Endothelial cell of umbilical vein (primary cell): Measurements from ENCODE around the gene NDUFA13.

Experiments used
- EZH2 ChIP-seq: IDR thresholded peaks from 2 replicates; pipeline ENCODE4 v1.6.1; 2012; ENCODE audit warnings: borderline replicate concordance, low read depth, mild to moderate bottlenecking, moderate library complexity, low read length, inconsistent platforms; ENCODE audit not compliant: severe bottlenecking
- FOS ChIP-seq: IDR thresholded peaks from 2 replicates; pipeline ENCODE4 v1.6.1; 2011; ENCODE audit warnings: mild to moderate bottlenecking, low read length, moderate library complexity, borderline replicate concordance; ENCODE audit not compliant: insufficient read depth
- MYC ChIP-seq: IDR thresholded peaks from one replicate; pipeline ENCODE4 v1.6.1; 2011; ENCODE audit warnings: mild to moderate bottlenecking, low read depth, low read length
- POLR2A ChIP-seq: IDR thresholded peaks from 2 replicates; pipeline ENCODE4 v1.6.1; 2012; ENCODE audit warnings: low read depth, mild to moderate bottlenecking, control low read depth, low read length
- POLR2AphosphoS5 ChIP-seq: IDR thresholded peaks from 2 replicates; pipeline ENCODE4 v1.6.1; 2012; ENCODE audit warnings: low read depth, mild to moderate bottlenecking, control low read depth, low read length, moderate library complexity; ENCODE audit not compliant: insufficient read depth
- TF ChIP-seq, protein P1 (sequence below), 2 donors: IDR thresholded peaks; 1 replicate in 1 of 2; 2 replicates in 1 of 2; pipeline ENCODE4 v1.5.1; 2011; ENCODE audit warnings: low read length in 2 of 2, mild to moderate bottlenecking in 2 of 2, moderate library complexity in 2 of 2, control low read depth in 1 of 2, inconsistent platforms in 1 of 2, low read depth in 1 of 2; ENCODE audit not compliant: insufficient read depth in 1 of 2; ENCODE audit errors: extremely low read depth in 1 of 2
- TF ChIP-seq, protein P2 (sequence below): IDR thresholded peaks from 2 replicates; pipeline ENCODE4 v1.6.1; 2011; ENCODE audit not compliant: insufficient read depth, insufficient read length

- TF ChIP-seq, protein P1, sequence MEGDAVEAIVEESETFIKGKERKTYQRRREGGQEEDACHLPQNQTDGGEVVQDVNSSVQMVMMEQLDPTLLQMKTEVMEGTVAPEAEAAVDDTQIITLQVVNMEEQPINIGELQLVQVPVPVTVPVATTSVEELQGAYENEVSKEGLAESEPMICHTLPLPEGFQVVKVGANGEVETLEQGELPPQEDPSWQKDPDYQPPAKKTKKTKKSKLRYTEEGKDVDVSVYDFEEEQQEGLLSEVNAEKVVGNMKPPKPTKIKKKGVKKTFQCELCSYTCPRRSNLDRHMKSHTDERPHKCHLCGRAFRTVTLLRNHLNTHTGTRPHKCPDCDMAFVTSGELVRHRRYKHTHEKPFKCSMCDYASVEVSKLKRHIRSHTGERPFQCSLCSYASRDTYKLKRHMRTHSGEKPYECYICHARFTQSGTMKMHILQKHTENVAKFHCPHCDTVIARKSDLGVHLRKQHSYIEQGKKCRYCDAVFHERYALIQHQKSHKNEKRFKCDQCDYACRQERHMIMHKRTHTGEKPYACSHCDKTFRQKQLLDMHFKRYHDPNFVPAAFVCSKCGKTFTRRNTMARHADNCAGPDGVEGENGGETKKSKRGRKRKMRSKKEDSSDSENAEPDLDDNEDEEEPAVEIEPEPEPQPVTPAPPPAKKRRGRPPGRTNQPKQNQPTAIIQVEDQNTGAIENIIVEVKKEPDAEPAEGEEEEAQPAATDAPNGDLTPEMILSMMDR (IDR thresholded peaks at IDR 0.05; ENCODE audit: extremely low read depth in 1 of 2, insufficient read depth in 1 of 2, low read depth in 1 of 2, low read length in 2 of 2), result no peak
- TF ChIP-seq POLR2AphosphoS5, result no peak
- no peak for TF ChIP-seq POLR2A
- no peak for TF ChIP-seq EZH2
- TF ChIP-seq MYC, result no peak
- TF ChIP-seq, protein P2, sequence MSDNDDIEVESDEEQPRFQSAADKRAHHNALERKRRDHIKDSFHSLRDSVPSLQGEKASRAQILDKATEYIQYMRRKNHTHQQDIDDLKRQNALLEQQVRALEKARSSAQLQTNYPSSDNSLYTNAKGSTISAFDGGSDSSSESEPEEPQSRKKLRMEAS, result no peak
- TF ChIP-seq FOS, result no peak
These were observed 35.8 kb downstream of the NDUFA13 start for GRCh38 chr19:19551853-19552192.
